Uterus (tissue), 2 donors: Measurements from ENCODE around the gene ZGPAT.

Source experiments
- POLR2A ChIP-seq, 2 donors: fragments of 450-650 bp; IDR thresholded peaks; one replicate each; pipeline ENCODE4 v1.6.1; 2016; ENCODE audit warnings: antibody characterized with exemption in 2 of 2, mild to moderate bottlenecking in 1 of 2, moderate library complexity in 1 of 2
- TF ChIP-seq, protein P1 (sequence below), 4 experiments: fragments of 200-600 bp in 2 of 4; fragments of 450-650 bp in 2 of 4; sonication (generic) in 2 of 4; IDR thresholded peaks; one replicate each; pipeline ENCODE4 v1.5.1; 2016 to 2019; ENCODE audit warnings: antibody characterized with exemption in 4 of 4, mild to moderate bottlenecking in 2 of 4, moderate library complexity in 1 of 4

DNA sequence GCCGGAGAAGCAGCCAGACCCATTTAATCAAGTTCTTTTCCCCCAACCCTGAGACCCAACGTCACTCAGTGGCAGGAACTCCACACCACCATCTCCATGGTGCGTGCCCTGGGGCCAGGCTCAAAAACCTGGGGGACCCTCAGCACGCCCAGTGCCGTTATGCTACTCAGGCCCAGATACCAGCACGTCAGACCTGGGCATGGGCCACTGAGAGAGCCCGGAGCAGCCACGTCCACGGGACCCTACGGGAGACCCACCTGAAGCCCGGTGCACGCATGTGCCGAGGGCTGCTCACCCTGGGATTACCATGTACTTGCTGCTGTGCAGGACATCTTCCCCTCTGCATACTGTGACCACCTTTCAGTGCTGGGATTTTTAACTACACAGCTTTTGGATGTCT is 45.5 kb downstream of the ZGPAT start:
- TF ChIP-seq, protein P1, sequence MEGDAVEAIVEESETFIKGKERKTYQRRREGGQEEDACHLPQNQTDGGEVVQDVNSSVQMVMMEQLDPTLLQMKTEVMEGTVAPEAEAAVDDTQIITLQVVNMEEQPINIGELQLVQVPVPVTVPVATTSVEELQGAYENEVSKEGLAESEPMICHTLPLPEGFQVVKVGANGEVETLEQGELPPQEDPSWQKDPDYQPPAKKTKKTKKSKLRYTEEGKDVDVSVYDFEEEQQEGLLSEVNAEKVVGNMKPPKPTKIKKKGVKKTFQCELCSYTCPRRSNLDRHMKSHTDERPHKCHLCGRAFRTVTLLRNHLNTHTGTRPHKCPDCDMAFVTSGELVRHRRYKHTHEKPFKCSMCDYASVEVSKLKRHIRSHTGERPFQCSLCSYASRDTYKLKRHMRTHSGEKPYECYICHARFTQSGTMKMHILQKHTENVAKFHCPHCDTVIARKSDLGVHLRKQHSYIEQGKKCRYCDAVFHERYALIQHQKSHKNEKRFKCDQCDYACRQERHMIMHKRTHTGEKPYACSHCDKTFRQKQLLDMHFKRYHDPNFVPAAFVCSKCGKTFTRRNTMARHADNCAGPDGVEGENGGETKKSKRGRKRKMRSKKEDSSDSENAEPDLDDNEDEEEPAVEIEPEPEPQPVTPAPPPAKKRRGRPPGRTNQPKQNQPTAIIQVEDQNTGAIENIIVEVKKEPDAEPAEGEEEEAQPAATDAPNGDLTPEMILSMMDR (IDR thresholded peaks at IDR 0.05), result no peak
- no peak for TF ChIP-seq POLR2A (IDR thresholded peaks at IDR 0.05)
